SKM-1 (cell line): ENCODE data around the gene CRYBG3.

Experiments used
- DNase-seq: peaks from one replicate; lab custom pipeline; 2025; ENCODE audit not compliant: unreplicated experiment; lab: John Stamatoyannopoulos, UW

Gene CRYBG3

DNA sequence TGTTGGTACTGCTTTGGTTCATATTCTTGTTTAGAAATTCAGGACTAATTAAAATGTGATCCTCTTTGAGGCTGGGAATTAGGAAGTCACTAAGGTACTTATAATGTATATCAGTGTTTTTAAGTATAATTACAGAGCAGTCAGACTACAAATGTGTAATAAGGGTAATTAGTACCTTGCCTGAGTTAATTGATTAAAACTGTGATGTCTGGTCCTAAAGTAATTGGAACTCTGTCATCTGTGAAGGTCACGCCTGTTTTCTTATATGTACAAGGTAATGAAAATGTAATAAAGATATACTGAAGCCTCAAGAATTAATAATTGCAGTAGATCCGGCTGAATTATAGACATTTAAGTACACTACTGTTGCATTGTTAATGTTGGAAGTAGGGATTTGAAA lies 117.6 kb downstream of the CRYBG3 start:
- DNase-seq: no peak

GRCh38 chr3:97940034-97940433 lies 118.2 kb downstream of the CRYBG3 start:
- DNase-seq: no peak

DNA sequence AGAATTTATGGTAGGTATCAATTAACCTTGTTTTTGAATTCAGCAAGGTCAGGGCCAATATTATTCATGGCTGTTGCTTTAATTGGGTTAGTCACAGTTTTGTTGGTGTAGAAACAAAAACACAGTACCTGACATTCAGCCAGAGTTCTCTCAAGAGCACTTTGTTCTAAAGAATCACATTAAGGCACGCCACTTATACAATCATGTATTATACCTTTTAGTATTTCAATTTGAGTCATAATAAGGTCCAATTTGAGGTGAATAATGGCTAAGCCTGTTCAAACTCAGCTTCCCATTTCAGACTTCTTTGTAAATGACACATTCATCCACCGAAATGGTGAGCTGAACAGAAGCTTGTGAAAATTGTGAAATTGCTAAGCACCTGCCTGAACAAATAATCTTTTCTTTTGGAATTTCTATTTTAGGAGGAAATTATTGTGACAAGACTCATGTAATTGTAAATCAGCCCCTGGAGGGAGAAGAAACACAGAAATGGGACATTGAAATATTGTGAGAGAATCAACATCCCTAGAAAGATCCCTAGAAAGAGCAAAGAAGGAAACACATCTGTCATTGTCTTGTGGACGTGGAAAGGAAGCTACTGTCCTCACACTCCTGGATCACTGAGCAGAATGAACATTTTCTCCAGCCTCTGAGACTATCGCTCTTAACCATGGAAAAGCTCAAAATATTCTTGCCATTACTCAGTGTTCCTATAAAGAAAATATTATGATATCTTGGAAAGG lies 121.2 kb downstream of the CRYBG3 start:
- DNase-seq: no peak

DNA sequence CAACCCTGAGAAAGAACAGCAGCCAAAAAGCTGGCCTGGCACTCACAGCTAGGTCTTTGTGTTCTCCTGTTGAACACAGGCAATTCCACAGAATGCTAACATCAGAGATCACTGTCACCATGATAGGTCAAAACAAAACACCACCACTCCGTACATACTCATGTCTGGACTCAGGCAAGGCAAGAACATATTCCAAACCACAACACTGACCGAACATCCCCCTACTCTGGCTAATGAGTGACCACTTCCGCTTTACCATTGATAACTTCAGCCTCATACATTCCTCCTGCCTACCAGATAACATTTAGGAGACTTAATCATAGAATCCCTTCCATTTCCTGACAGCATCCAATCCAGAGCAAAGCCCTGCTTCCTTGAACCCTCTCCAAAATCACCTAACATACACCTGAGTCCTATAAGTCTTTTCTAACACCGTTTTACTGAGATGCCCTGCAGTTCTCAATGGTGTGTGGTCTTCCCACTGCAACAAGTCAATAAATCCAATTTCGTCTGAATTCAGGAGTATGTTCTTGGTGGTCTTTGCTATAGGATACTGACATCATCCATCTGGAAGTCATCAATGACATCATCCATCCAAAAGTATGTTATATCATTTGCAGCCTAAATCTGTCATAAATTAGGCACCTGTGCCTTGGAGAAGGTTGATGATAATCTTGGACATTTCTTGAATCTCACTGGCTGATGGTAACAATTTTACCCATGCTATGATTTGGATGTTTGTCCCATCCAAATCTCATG lies 126.7 kb downstream of the CRYBG3 start:
- DNase-seq: no peak

DNA sequence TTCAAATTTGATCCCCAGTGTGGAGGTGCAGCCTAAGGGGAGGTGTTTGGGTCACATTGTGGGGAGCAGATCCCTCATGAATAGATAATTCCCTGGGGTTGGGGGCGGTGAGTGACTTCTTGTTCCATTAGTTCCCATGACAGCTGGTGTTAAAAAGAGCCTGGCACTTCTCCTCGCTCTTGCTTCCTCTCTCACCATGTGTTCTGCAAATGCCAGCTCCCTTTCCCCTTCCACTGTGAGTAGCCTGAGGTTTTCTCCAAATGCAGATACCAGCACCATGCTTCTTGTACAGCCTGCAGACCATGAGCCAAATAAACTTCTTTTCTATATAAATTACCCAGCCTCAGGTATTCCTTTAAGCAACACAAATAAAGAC lies 127.3 kb downstream of the CRYBG3 start:
- no peak for DNase-seq

GRCh38 chr3:97949743-97950142 lies 127.9 kb downstream of the CRYBG3 start:
- DNase-seq: no peak

DNA sequence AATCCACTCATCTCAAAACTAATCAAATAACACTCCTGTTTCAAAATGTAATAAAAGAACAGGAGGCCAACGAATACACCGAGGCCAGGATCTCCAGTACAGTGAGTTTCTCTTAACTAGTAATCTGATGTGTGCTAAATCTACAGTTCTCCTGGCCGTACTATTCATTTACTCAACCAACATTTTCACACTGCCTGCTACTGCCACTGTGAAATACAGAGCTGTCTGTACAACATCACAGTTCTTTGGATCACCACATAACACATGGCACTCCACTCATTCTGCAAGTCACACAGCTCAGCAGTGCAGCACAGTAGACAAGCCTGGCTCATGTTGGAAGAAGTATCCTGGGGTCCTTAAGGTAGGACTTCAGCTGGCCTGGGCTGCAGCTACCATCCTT lies 128.5 kb downstream of the CRYBG3 start:
- DNase-seq: no peak

DNA sequence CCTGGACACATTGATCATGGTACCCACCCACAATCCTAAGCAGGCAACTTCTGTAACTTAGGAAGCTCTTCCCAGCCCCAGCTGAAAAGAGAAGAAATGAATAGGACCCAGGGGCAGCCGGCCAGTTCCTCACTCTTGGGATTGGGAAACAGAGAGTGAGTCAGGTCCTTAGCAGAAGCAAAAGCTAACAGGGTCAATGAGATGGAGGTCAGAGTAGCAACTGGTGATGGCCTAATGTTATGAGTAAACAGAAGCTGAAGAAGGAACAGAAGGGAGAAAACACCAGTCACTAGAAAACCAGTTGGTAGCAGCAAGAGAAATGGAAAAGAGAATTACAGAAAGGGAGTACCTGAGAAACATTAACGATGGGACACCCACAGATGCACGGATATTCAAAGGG lies 130.5 kb downstream of the CRYBG3 start:
- DNase-seq: no peak

DNA sequence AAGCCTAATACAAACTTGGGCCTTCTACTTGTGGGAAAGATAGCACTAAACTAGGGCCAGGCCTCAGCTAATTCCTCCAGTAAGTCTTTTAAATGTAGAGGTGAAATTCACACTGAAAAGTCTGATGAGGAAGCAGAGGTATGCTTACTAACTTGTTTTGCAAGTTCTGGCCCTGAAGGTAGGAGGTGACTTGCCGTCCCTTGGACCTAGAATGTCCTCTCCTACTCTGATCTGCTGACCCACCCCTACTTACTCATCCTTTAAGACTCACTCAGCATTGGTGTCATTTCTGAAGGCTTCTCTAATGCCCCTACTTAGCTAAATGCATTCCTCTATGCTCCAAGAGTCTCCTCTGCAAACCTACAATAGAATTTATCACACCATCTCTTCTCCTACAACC lies 131.1 kb downstream of the CRYBG3 start:
- DNase-seq: no peak

DNA sequence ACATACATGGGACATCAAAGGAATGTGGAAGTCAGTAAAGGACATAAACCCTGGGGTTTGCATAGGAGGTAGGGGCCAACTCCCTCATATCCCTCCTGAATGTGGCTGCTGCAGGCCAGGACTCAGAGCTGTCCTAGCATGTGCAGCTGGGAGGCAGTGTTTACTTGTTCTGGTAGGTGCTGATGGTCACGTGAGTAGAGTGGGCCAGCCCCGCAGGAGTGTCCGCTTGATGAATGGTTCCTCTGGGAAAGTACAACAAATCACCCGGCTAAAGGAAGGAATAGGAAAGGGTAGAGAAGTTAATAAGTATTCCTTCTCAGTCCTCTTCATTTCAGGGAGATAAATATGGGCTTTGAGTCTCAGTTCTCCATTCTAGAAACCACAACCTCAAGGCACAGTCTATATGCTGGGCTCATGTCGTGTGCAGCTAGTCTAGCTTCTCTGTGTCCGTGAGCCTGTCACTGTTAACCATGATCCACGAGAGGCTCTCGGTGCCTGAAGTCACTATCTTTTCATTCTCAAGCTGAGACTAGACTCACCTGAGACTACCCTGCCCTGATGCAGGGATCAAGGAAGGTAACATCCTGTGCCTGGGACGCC lies 132.5 kb downstream of the CRYBG3 start:
- no peak for DNase-seq

DNA sequence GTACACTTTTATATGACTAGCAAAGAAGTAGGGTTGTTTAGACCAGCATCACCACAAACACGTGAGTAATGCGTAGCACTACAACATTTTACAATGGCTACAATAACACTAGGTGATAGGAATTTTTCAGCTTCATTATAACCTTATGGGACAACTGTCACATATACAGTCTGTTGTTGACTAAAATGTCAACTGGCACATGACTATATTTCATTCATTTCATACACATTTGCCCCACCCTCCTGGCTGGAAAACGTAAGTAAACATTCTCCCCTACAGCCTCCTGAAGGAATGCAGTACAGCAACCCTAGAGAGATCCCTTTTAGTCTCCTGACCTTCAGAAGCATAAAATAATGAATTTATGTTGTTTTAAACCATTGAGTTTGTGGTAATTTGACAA lies 134.2 kb downstream of the CRYBG3 start:
- DNase-seq: no peak

- no peak for DNase-seq
These were observed 136.0 kb downstream of the CRYBG3 start for GRCh38 chr3:97957617-97958311.

DNA sequence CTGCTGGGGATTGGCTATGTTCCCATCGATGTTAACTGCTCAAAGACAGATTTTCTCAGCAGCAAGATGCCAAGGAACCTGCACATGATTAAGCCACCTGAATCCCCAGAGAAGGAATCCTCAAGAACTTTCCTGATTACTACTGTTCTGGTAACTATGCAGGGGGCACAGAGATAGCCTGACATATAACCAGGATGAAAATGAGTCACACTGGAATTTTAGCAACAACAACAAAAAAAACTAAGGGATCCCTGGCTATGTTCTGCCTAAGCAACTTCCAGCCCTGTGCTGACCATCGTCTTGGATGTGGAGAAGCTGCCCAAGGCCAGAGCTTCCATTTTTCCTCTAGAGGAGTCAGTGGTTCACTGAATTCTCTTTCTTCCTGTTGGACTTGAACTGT lies 136.6 kb downstream of the CRYBG3 start:
- DNase-seq: no peak

DNA sequence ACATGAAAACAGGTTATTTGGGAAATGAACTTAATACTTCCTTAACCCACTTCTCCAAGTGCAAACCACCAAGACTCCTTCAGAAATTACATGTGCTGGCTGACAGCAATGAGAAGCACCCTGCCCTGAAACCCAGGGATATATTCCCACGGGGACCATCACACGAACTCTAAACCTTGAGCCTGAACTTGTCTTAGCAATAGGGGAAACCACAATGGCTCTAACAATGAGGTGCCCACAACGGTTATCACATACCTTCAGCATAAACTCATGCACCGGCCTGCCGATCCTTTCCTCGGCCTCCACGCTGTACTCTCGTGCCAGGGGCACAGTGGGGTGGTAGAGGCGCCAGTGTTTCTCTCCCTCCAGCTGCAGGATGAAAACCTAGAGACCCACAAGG lies 137.0 kb downstream of the CRYBG3 start:
- DNase-seq: no peak

- no peak for DNase-seq
These were observed 138.1 kb downstream of the CRYBG3 start for GRCh38 chr3:97959872-97960271.

DNA sequence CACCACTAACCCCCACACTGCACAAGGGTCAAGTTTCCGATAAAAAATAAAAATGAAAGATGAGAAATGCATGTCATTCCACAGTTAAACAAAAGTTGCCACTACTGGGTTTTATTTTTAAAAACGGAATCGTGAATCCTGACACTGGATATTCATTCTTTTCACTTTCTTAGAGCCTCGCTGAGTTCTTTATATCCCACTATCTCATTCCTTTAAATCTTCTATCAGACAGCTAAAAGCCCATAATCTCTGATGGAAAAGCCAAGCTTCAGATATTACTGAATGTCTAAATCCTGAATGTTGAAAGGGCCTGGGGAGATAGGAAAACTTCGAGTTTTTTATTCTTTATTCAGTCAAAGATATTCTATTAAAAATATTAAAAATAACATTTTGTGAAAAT lies 138.7 kb downstream of the CRYBG3 start:
- DNase-seq: no peak

- DNase-seq: no peak
These were observed 139.4 kb downstream of the CRYBG3 start for GRCh38 chr3:97960993-97961766.

DNA sequence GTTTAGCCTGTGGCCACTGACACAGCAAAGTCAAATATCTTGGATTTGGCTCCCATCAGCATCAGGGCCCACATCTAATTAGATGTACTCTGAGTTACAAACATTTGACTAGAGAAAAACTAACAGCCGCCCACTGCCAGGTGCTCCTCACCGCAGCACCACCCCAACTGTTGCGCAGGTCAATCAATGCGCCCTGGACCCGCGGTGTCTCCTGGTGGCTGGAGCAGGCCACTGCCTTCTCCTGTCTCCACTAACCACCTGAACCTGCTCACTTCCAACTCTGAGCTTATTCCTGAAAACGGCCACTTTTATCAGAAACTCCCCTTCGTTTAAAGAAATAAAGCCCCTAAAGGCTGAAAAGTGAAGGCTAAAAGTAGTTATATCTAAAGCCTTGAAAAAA lies 146.2 kb downstream of the CRYBG3 start:
- no peak for DNase-seq

DNA sequence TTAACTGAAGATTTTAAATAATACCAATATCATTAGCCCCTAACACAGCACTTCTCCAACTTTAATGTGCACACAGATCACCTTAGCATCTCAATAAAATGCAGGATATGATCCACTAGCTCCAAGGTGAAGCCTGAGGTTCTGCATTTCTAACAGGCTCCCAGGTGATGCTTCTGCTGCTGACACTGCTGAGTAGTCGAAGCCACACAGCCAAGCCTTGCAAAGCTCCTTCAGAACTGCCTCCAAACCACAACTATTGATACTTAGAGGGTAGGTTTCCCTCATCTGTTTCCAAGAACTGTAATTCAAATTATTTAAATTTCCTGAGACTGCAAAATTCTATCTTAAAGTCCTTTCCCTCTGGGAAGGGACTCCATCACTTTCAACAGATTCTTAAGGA lies 146.6 kb downstream of the CRYBG3 start:
- DNase-seq: no peak

DNA sequence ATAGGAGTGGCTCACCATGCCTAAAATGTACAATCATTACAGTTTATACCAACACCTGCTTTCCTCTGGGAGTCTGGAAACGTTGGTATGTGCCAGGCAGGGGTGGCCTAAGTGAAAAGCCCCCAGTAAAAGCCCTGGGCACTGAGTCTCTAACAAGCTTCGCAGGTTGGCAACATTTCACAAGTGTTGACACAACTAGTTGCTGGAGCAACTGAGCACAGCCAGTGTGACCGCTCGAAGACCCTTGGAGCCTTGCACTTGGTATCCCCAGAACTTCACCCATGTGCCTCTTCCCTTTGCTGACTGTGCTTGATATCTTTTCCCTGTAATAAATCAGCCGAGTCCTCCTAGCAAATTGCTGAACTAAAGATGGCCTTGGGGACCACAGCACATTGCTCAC lies 147.7 kb downstream of the CRYBG3 start:
- no peak for DNase-seq

DNA sequence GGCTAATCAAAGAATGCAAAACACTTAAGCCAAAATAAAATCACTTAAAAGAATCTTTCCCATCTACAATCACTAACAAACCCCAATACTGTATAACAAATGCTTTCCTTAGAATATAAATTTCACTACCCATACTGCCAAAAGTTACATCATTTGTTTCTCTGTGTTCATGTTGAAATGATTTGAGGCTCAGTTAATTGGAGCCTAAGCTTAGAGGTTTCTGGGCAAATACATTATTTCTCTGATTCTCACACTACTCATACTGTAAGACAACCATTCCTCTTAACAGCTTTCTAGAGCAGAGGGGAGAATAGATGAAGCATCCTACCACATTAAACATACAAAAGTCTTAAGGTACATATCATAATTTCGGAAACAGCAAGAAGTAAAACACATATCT lies 148.3 kb downstream of the CRYBG3 start:
- no peak for DNase-seq
